Measurements from ENCODE around the gene ANKS4B. TPM values are rescaled to one million over a fixed set of nuclear protein-coding genes. Genes with fewer than 3 reads are reported as not detected.

The ANKS4B gene, protein sequence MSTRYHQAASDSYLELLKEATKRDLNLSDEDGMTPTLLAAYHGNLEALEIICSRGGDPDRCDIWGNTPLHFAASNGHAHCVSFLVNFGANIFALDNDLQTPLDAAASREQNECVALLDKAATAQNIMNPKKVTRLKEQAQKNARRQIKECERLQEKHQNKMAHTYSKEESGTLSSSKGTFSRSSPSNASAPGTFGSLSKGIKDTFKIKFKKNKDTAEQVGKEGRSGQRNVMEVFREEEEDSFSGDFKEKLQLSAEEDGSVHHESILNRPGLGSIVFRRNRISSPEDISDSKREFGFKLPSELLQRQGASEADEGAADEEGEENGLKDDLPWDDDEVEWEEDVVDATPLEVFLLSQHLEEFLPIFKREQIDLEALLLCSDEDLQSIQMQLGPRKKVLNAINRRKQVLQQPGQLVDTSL
- total RNA-seq, result not detected in 2 replicates

GRCh38 chr16:21233521-21234150 lies at the start of gene ANKS4B:
Gene ANKS4B (plus strand): TSS chr16:21233699. CDS start chr16:21233738, 39 bp downstream.

DNA sequence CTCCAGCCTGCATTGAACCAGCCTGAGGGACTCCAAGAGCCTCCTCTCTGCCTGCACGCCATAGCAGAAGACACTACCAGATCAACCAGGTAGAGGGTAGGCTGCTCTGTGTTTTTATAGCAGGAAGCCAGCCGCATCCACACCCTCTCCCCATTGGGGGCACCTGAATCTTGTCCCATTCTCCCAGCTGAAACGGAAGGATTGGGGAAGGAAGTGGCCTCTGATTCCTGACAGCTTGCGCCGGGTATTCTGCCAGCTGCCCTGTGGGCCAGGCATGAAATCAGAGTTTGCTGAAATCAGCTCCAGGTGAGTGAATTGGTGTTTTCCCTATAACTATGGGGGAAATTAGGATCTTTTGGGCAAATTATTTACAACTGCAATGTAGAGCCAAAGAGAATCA lies 22.0 kb upstream of the ANKS4B start, which contains the start of gene ZP2:
Gene ZP2 (minus strand): TSS at position 89 of the 400 bp plus-strand sequence. CDS start 27 bp downstream, at position 62.

DNA sequence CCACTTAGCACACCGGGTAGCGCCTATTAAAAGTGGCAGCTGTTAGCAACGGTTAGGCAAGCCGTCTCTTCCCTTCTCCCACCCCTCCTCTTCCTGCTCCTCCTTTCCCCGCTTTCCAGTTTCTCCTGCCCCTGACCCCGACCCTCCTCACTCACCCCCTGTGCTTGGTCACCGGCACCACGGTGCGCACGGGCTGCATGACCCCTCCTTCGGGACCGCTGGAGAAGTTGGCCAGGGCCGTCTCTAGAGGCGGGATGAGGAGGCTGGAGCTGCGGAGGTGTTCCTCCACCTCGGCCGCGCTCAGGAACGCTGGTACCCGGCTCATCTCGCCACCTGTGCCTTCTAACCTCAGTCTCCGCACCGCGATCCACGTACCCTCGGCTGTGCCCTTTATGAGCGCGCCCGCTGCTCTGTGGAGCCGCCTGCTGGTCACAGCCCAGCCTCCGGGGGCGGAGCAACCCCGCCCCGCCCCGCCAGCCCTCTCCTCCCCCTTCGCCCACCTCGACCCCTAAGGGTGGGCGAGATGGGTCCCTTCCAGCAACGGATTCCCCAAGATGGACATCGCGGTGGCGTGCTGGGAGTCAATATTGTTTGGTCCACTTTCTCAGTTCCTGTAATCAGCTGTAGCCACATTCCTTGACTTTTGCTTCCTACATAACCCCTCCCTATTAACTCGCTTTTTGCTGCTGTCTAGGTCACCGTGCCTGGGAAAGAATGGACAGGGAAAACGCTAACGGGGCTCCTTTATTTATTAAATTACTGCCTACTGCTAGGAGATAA lies 44.6 kb downstream of the ANKS4B start, which contains the start of gene CRYM:
Gene CRYM (minus strand): TSS at position 364 of the 780 bp plus-strand sequence. CDS start 39 bp downstream, at position 325.

Other genes with a start within 250 kb of the ANKS4B start
- gene DNAH3, start 82.9 kb upstream of the ANKS4B start, total RNA-seq, result not detected in 2 replicates
- gene LDAF1, start 75.0 kb upstream of the ANKS4B start, total RNA-seq, result 41.8 and 47.0 TPM in 2 replicates
- not detected in 2 replicates for gene ZP2, start 22.1 kb upstream of the ANKS4B start, total RNA-seq
- gene CRYM, start 44.6 kb downstream of the ANKS4B start, total RNA-seq, result 0.63 TPM in 1 of 2 replicates, not detected in the other